A549 (cell line): ENCODE data around the gene PPP1R14D.

ENCODE experiments used
- CBX8 ChIP-seq: fragments of 200-600 bp; sonication (generic); IDR thresholded peaks from 2 replicates; pipeline ENCODE4 v1.6.1; 2016
- CEBPB ChIP-seq, 2 experiments: fragments of >200 bp in 1 of 2; sonication (Bioruptor Twin) in 1 of 2; formaldehyde crosslinking in 1 of 2; IDR thresholded peaks; 2 replicates each; pipeline ENCODE4 v1.6.1; 2012 to 2016
- CHD4 ChIP-seq: fragments of 200-600 bp; sonication (generic); IDR thresholded peaks from 2 replicates; pipeline ENCODE4 v1.6.1; 2016; ENCODE audit warnings: antibody characterized with exemption, mild to moderate bottlenecking, borderline replicate concordance
- CTCF ChIP-seq: fragments of >200 bp; sonication (Bioruptor Twin); formaldehyde crosslinking; IDR thresholded peaks from 3 replicates; pipeline ENCODE4 v1.5.1; 2016
- ELK1 ChIP-seq: fragments of 150-350 bp; IDR thresholded peaks from 2 replicates; pipeline ENCODE4 v1.6.1; 2014; ENCODE audit warnings: low read depth, mild to moderate bottlenecking, low read length
- EP300 ChIP-seq, 2 experiments: fragments of >200 bp; sonication (Bioruptor Twin); formaldehyde crosslinking; IDR thresholded peaks; 2 replicates in 1 of 2; 3 replicates in 1 of 2; pipeline ENCODE4 v1.6.1; 2016 to 2017
- HMGXB4 ChIP-seq: fragments of 250-450 bp; sonication (Bioruptor Pico); IDR thresholded peaks from 2 replicates; pipeline ENCODE4 v1.5.0; 2021; ENCODE audit warnings: mild to moderate bottlenecking, moderate library complexity, borderline replicate concordance
- MYC ChIP-seq: IDR thresholded peaks from 2 replicates; pipeline ENCODE4 v1.6.1; 2012; ENCODE audit warnings: mild to moderate bottlenecking, inconsistent platforms, low read length, improper control_type of control experiment, borderline replicate concordance
- NPAS2 ChIP-seq: fragments of 250-450 bp; sonication (Bioruptor Pico); IDR thresholded peaks from 2 replicates; pipeline ENCODE4 v1.8.0; 2022; ENCODE audit warnings: mild to moderate bottlenecking, moderate library complexity, borderline replicate concordance
- POLR2A ChIP-seq: IDR thresholded peaks from 2 replicates; pipeline ENCODE4 v1.6.1; 2012; ENCODE audit warnings: mild to moderate bottlenecking, low read length
- REST ChIP-seq: fragments of 200-600 bp; sonication (generic); IDR thresholded peaks from 2 replicates; pipeline ENCODE4 v1.6.1; 2016; ENCODE audit warnings: antibody characterized with exemption, mild to moderate bottlenecking, moderate library complexity
- RFX5 ChIP-seq: fragments of 450-650 bp; IDR thresholded peaks from 2 replicates; pipeline ENCODE4 v1.7.1; 2014; ENCODE audit warnings: antibody characterized with exemption, mild to moderate bottlenecking, moderate library complexity
- SMC3 ChIP-seq: fragments of >200 bp; sonication (Bioruptor Twin); formaldehyde crosslinking; IDR thresholded peaks from 3 replicates; pipeline ENCODE4 v1.6.1; 2018; ENCODE audit warnings: inconsistent platforms
- ZNF302 ChIP-seq: fragments of 250-450 bp; sonication (Bioruptor Pico); IDR thresholded peaks from 2 replicates; pipeline ENCODE4 v1.9.0; 2021; ENCODE audit warnings: inconsistent platforms, mild to moderate bottlenecking, moderate library complexity

GRCh38 chr15:40871749-40872617 is 43.5 kb upstream of the PPP1R14D start:
- TF ChIP-seq REST (no peak), EP300 (IDR thresholded peaks at IDR 0.05) (no peak), ZNF302 (CRISPR knock-in tag) (no peak), RFX5 (no peak), CTCF (no peak), HMGXB4 (CRISPR knock-in tag) (no peak), NPAS2 (CRISPR knock-in tag) (no peak), ELK1 (no peak), CBX8 (no peak), MYC (no peak), POLR2A (no peak), SMC3 (no peak), CEBPB (IDR thresholded peaks at IDR 0.05) (no peak), CHD4 (no peak)
